Measurements from ENCODE around the gene ZEB1. TPM values are rescaled to one million over a fixed set of nuclear protein-coding genes. Genes with fewer than 3 reads are reported as not detected.

ZEB1 gene
- total RNA-seq, 1 experiment from 2014 or later, result 31.5 TPM

GRCh38 chr10:31304291-31304970, 14.6 kb upstream of the ZEB1 start:
- DNase-seq (ENCODE audit: low read depth, low spot score) (no peak), ATAC-seq (no peak)
- ChIA-PET POLR2A (no interaction called here), CTCF (no interaction called here)
- no peaks in the 10 kb centered on the region for H3K9me3 ChIP-seq (ENCODE audit: control insufficient read depth, insufficient read depth, low read depth, low read length)
- in situ Hi-C loops (cut with HindIII; ENCODE audit: low pct_unique_long_range_greater_than_20kb, low sequenced_read_pairs) (no loop called here), intact Hi-C loops (cut with micrococcal nuclease; ENCODE audit: unreplicated experiment) (no loop called here)
- no peaks in the 10 kb centered on the region for H3K4me1 ChIP-seq (ENCODE audit: control insufficient read depth, insufficient read depth, low read length)
- no TSS peak for BruUV-seq (replicated peaks)
- no peak overlapping the region for H3K4me3 ChIP-seq (ENCODE audit: low read depth in 2 of 2, low read length in 2 of 2)
- H3K27me3 ChIP-seq (ENCODE audit: control insufficient read depth, insufficient read depth, low read length), result no peaks in the 10 kb centered on the region
- no peak overlapping the region for H3K27ac ChIP-seq (ENCODE audit: low read length)
- TF ChIP-seq POLR2AphosphoS5 (IDR thresholded peaks at IDR 0.05; ENCODE audit: low read depth, low read length) (no peak), REST (IDR thresholded peaks at IDR 0.05; ENCODE audit: insufficient read depth in 1 of 2, low read depth in 2 of 2, low read length in 1 of 2) (no peak)
- H3K36me3 ChIP-seq (ENCODE audit: control insufficient read depth, insufficient read depth, low read length), result no peaks in the 10 kb centered on the region

- intact Hi-C loops (cut with micrococcal nuclease; ENCODE audit: unreplicated experiment), result no loop called here
- DNase-seq (ENCODE audit: low read depth, low spot score) (no peak), ATAC-seq (no peak)
- no peak for TF ChIP-seq REST (IDR thresholded peaks at IDR 0.05; ENCODE audit: insufficient read depth in 1 of 2, low read depth in 2 of 2, low read length in 1 of 2)
- POLR2A ChIA-PET, result no interaction called here
- CTCF ChIA-PET, result no interaction called here
- no TSS peak for BruUV-seq (replicated peaks)
- Histone ChIP-seq H3K4me3 (ENCODE audit: low read depth in 2 of 2, low read length in 2 of 2) (no peak overlapping the region), H3K4me1 (ENCODE audit: control insufficient read depth, insufficient read depth, low read length) (no peaks in the 10 kb centered on the region; the same call in 1 of the 2 replicates), H3K36me3 (ENCODE audit: control insufficient read depth, insufficient read depth, low read length) (no peaks in the 10 kb centered on the region), H3K9me3 (ENCODE audit: control insufficient read depth, insufficient read depth, low read depth, low read length) (no peaks in the 10 kb centered on the region), H3K27me3 (ENCODE audit: control insufficient read depth, insufficient read depth, low read length) (no peaks in the 10 kb centered on the region), H3K27ac (ENCODE audit: low read length) (no peak overlapping the region)
- in situ Hi-C loops (cut with HindIII; ENCODE audit: low pct_unique_long_range_greater_than_20kb, low sequenced_read_pairs), result no loop called here
These were observed 5.6 kb upstream of the ZEB1 start for GRCh38 chr10:31313396-31313795.

- CTCF ChIA-PET, result no interaction called here
- no peak for ATAC-seq
- intact Hi-C loops (cut with micrococcal nuclease; ENCODE audit: unreplicated experiment), result no loop called here
- DNase-seq (ENCODE audit: low read depth, low spot score), result no peak
- Histone ChIP-seq H3K4me1 (ENCODE audit: control insufficient read depth, insufficient read depth, low read length) (no peaks in the 10 kb centered on the region; the same call in 1 of the 2 replicates), H3K27me3 (ENCODE audit: control insufficient read depth, insufficient read depth, low read length) (no peaks in the 10 kb centered on the region), H3K9me3 (ENCODE audit: control insufficient read depth, insufficient read depth, low read depth, low read length) (no peaks in the 10 kb centered on the region), H3K27ac (ENCODE audit: low read length) (no peak overlapping the region), H3K36me3 (ENCODE audit: control insufficient read depth, insufficient read depth, low read length) (no peaks in the 10 kb centered on the region), H3K4me3 (ENCODE audit: low read depth in 2 of 2, low read length in 2 of 2) (no peak overlapping the region)
- TF ChIP-seq SIN3A (IDR thresholded peaks at IDR 0.05; ENCODE audit: borderline replicate concordance, insufficient read depth, low read depth, low read length) (no peak), CTCF (IDR thresholded peaks at IDR 0.05) (no peak), POLR2AphosphoS5 (IDR thresholded peaks at IDR 0.05; ENCODE audit: low read depth, low read length) (no peak), TCF7L2 (IDR thresholded peaks at IDR 0.05; ENCODE audit: low read depth, low read length) (no peak), REST (IDR thresholded peaks at IDR 0.05; ENCODE audit: insufficient read depth in 1 of 2, low read depth in 2 of 2, low read length in 1 of 2) (no peak)
- POLR2A ChIA-PET, result no interaction called here
- in situ Hi-C loops (cut with HindIII; ENCODE audit: low pct_unique_long_range_greater_than_20kb, low sequenced_read_pairs), result no loop called here
- BruUV-seq (replicated peaks), result no TSS peak
These were observed 4.5 kb upstream of the ZEB1 start for GRCh38 chr10:31314256-31315150.
